ENCODE measurements around the gene AUTS2. TPM values are rescaled to one million over a fixed set of nuclear protein-coding genes. Genes with fewer than 3 reads are reported as not detected.

Gene AUTS2
- total and polyA plus RNA-seq, 10 of the 15 experiments (the other 5 are each of a cell fraction or from before 2014, with no cell fraction given), result 6.4 to 55.6 (median 21.6) TPM

GRCh38 chr7:70834424-70834823 lies 1236.1 kb downstream of the AUTS2 start:
- CTCF ChIA-PET, result no interaction called here

More at GRCh38 chr7:70834424-70834823, 1236.1 kb downstream of the AUTS2 start:
- Histone ChIP-seq H3K9me3 (replicated peaks; ENCODE audit: control insufficient read depth, insufficient read depth, low read length) (no peaks in the 10 kb centered on the region; the same call in 2 of the 3 replicates), H3K4me2 (ENCODE audit: control insufficient read depth, insufficient read depth) (no peak overlapping the region), H3K36me3 (ENCODE audit: control insufficient read depth in 2 of 2, insufficient read depth in 2 of 2, low read length in 1 of 2) (no peaks in the 10 kb centered on the region), H3K4me3 (no peak overlapping the region), H4K20me1 (ENCODE audit: control insufficient read depth, insufficient read depth) (no peaks in the 10 kb centered on the region), H3K27me3 (replicated peaks in 1 of 2; ENCODE audit: control insufficient read depth in 2 of 2, insufficient read depth in 2 of 2, low read length in 1 of 2) (no peaks in the 10 kb centered on the region), H3K4me1 (ENCODE audit: control insufficient read depth, insufficient read depth, low read length) (peaks cover 3% of the 10 kb centered on the region), H3K79me2 (ENCODE audit: control insufficient read depth, insufficient read depth, low read length) (no peaks in the 10 kb centered on the region), H3K27ac (ENCODE audit: control insufficient read depth, insufficient read depth) (no peak overlapping the region), H3K9ac (ENCODE audit: control insufficient read depth, insufficient read depth, low read length) (no peak overlapping the region), H2AFZ (ENCODE audit: control insufficient read depth, low read depth, low read length) (no peak overlapping the region)
- POLR2A ChIA-PET, result no interaction called here
- no peak for ATAC-seq
- DNase-seq (ENCODE audit: low read depth, low spot score), result no peak
- no TSS peak for BruUV-seq (replicated peaks)
- no peak for FAIRE-seq
- RAD21 ChIA-PET (ENCODE audit: unreplicated experiment), result no interaction called here
- intact Hi-C loops (cut with micrococcal nuclease; ENCODE audit: unreplicated experiment) (no loop called here), in situ Hi-C loops (cut with MboI) (no loop called here)
- SMC1A ChIA-PET (ENCODE audit: uncharacterized antibody, unreplicated experiment), result no interaction called here
- WGBS (ENCODE audit: insufficient coverage, insufficient replicate concordance, low lambda C conversion rate, missing lambda C conversion rate), result 35% methylated on average over 8 of the region's 8 CpGs
- TF ChIP-seq USF2 (IDR thresholded peaks at IDR 0.05; ENCODE audit: borderline replicate concordance, low read depth, low read length) (no peak), MAX (IDR thresholded peaks at IDR 0.05; ENCODE audit: low read depth, low read length) (no peak), BCL11A (IDR thresholded peaks at IDR 0.05; ENCODE audit: low read depth, low read length) (no peak), NFIC (IDR thresholded peaks at IDR 0.05; ENCODE audit: low read depth, low read length) (no peak), RAD51 (IDR thresholded peaks at IDR 0.05) (no peak), MYC (IDR thresholded peaks at IDR 0.05; ENCODE audit: insufficient read depth, insufficient read length, insufficient replicate concordance, low read length, severe bottlenecking) (no peak), SP1 (IDR thresholded peaks at IDR 0.05; ENCODE audit: low read depth, low read length) (no peak), POLR2A (IDR thresholded peaks at IDR 0.05; ENCODE audit: low read depth, low read length) (no peak), E2F4 (IDR thresholded peaks at IDR 0.05; ENCODE audit: low read depth, low read length) (no peak), MYB (IDR thresholded peaks at IDR 0.05; ENCODE audit: borderline replicate concordance, low read depth, low read length) (no peak), SUZ12 (IDR thresholded peaks at IDR 0.05; ENCODE audit: unreplicated experiment) (no peak), SPI1 (IDR thresholded peaks at IDR 0.05; ENCODE audit: borderline replicate concordance, insufficient read depth, low read depth, low read length) (no peak), ZBTB11 (CRISPR knock-in tag; IDR thresholded peaks at IDR 0.05) (no peak), NR2C1 (IDR thresholded peaks at IDR 0.05) (no peak), CEBPZ (IDR thresholded peaks at IDR 0.05; ENCODE audit: low read depth, low read length) (no peak)

Data from GM12878 (cell line).